Neural cell (in vitro differentiated cells): ENCODE measurements around the gene LRMDA.

Experiments
- CTCF ChIP-seq: fragments of 450-650 bp; IDR thresholded peaks from 2 replicates; pipeline ENCODE4 v1.5.1; 2014; ENCODE audit warnings: antibody characterized with exemption, mild to moderate bottlenecking, moderate library complexity; ENCODE audit not compliant: poor library complexity, severe bottlenecking
- EP300 ChIP-seq: fragments of 450-650 bp; conservative IDR thresholded peaks from 2 replicates; pipeline ENCODE4 v1.6.1; 2014; ENCODE audit warnings: antibody characterized with exemption, mild to moderate bottlenecking, moderate library complexity; ENCODE audit not compliant: poor library complexity, severe bottlenecking
- EZH2 ChIP-seq: fragments of 200-600, 300-800 bp; shearing (Covaris generic), sonication (generic); IDR thresholded peaks from 2 replicates; pipeline ENCODE4 v1.6.1; 2014; ENCODE audit warnings: antibody characterized with exemption, low read length, borderline replicate concordance, mild to moderate bottlenecking; ENCODE audit not compliant: insufficient read depth, poor library complexity, severe bottlenecking
- MXI1 ChIP-seq: fragments of 450-650 bp; conservative IDR thresholded peaks from 2 replicates; pipeline ENCODE4 v1.6.1; 2014; ENCODE audit warnings: antibody characterized with exemption, mild to moderate bottlenecking; ENCODE audit not compliant: poor library complexity, severe bottlenecking
- POLR2AphosphoS5 ChIP-seq: IDR thresholded peaks from 2 replicates; pipeline ENCODE4 v1.6.1; 2012

- no peak for TF ChIP-seq POLR2AphosphoS5
- TF ChIP-seq CTCF: no peak
- no peak for TF ChIP-seq MXI1
- TF ChIP-seq EP300: no peak
- no peak for TF ChIP-seq EZH2
Measured at GRCh38 chr10:76029782-76030181, 598.4 kb downstream of the LRMDA start.
